Smooth muscle cell (in vitro differentiated cells): ENCODE data around the gene MARK2. TPM values are rescaled to one million over a fixed set of nuclear protein-coding genes. Genes with fewer than 3 reads are reported as not detected.

Source experiments
- DNase-seq: peaks from one replicate; lab custom pipeline; 2025; ENCODE audit not compliant: unreplicated experiment; lab: John Stamatoyannopoulos, UW
- H2AFZ ChIP-seq: fragments of 200-600 bp; sonication (generic); 2 replicates; pipeline ENCODE4 v1.6.0; 2016; ENCODE audit warnings: antibody characterized with exemption, low read depth, mild to moderate bottlenecking
- H3F3A ChIP-seq: fragments of 200-600 bp; sonication (generic); 2 replicates; pipeline ENCODE4 v1.6.0; 2017; ENCODE audit warnings: antibody characterized with exemption, low read depth
- H3K27ac ChIP-seq: fragments of 200-600 bp; sonication (generic); 2 replicates; pipeline ENCODE4 v1.5.1; 2016; ENCODE audit warnings: low read depth, mild to moderate bottlenecking
- H3K27me3 ChIP-seq: fragments of 200-600 bp; sonication (generic); 2 replicates; pipeline ENCODE4 v1.6.1; 2016; ENCODE audit warnings: low read depth, mild to moderate bottlenecking
- H3K36me3 ChIP-seq: fragments of 200-600 bp; sonication (generic); 2 replicates; pipeline ENCODE4 v1.5.1; 2016; ENCODE audit warnings: low read depth
- H3K4me1 ChIP-seq: fragments of 200-600 bp; sonication (generic); 2 replicates; pipeline ENCODE4 v1.5.1; 2016; ENCODE audit warnings: low read depth
- H3K4me2 ChIP-seq: fragments of 200-600 bp; sonication (generic); 2 replicates; pipeline ENCODE4 v1.6.0; 2016; ENCODE audit warnings: mild to moderate bottlenecking
- H3K4me3 ChIP-seq: fragments of 200-600 bp; sonication (generic); 2 replicates; pipeline ENCODE4 v1.5.1; 2016; ENCODE audit warnings: mild to moderate bottlenecking
- H3K79me2 ChIP-seq: fragments of 200-600 bp; sonication (generic); 2 replicates; pipeline ENCODE4 v1.6.0; 2016; ENCODE audit warnings: low read depth, mild to moderate bottlenecking
- H3K9ac ChIP-seq: fragments of 200-600 bp; sonication (generic); 2 replicates; pipeline ENCODE4 v1.6.0; 2016; ENCODE audit warnings: low read depth
- H3K9me3 ChIP-seq: fragments of 200-600 bp; sonication (generic); replicated peaks from 2 replicates; pipeline ENCODE4 v1.5.1; 2016; ENCODE audit warnings: low read depth
- H4K20me1 ChIP-seq: fragments of 200-600 bp; sonication (generic); 2 replicates; pipeline ENCODE4 v1.6.0; 2016; ENCODE audit warnings: low read depth
- WGBS: methylation state at CpG from one replicate; pipeline ENCODE4 v1.1.7; 2016; ENCODE audit warnings: low lambda C conversion rate; 5-methylcytosine and 5-hydroxymethylcytosine counted together
- polyA plus RNA-seq: library from polyadenylated mRNA; unstranded; fragments of >200 nt; fragmentation: Nextera tagmentation; extraction: Ambion mirVana; gene quantifications from 2 replicates; pipeline ENCODE4 v1.2.1, GENCODE V29; 2016
- total RNA-seq: library from RNA; depleted of rRNA; stranded (reverse); fragments of >200 nt; gene quantifications from 2 replicates; pipeline ENCODE4 v1.2.3, GENCODE V29; 2014
- TF ChIP-seq, protein P1 (sequence below): fragments of 200-600 bp; sonication (generic); IDR thresholded peaks from 2 replicates; pipeline ENCODE4 v1.5.1; 2017; ENCODE audit warnings: borderline replicate concordance, mild to moderate bottlenecking, antibody characterized with exemption; ENCODE audit not compliant: insufficient read depth, poor library complexity, severe bottlenecking

Gene MARK2
- total and polyA plus RNA-seq, 2 experiments from 2014 or later, result 14.2 to 23.3 TPM

GRCh38 chr11:63873311-63873710 is 34.4 kb downstream of the MARK2 start:
- no peak for DNase-seq
- H3K27me3 ChIP-seq, result no peaks in the 10 kb centered on the region
- no peaks in the 10 kb centered on the region for H3K9me3 ChIP-seq
- H3K4me1 ChIP-seq, result peaks cover 5% of the 10 kb centered on the region
- no peaks in the 10 kb centered on the region for H3K36me3 ChIP-seq
- H2AFZ ChIP-seq, result no peak overlapping the region
- TF ChIP-seq, protein P1, sequence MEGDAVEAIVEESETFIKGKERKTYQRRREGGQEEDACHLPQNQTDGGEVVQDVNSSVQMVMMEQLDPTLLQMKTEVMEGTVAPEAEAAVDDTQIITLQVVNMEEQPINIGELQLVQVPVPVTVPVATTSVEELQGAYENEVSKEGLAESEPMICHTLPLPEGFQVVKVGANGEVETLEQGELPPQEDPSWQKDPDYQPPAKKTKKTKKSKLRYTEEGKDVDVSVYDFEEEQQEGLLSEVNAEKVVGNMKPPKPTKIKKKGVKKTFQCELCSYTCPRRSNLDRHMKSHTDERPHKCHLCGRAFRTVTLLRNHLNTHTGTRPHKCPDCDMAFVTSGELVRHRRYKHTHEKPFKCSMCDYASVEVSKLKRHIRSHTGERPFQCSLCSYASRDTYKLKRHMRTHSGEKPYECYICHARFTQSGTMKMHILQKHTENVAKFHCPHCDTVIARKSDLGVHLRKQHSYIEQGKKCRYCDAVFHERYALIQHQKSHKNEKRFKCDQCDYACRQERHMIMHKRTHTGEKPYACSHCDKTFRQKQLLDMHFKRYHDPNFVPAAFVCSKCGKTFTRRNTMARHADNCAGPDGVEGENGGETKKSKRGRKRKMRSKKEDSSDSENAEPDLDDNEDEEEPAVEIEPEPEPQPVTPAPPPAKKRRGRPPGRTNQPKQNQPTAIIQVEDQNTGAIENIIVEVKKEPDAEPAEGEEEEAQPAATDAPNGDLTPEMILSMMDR, result no peak
- H3K9ac ChIP-seq, result no peak overlapping the region
- peaks cover 14% of the 10 kb centered on the region for H3F3A ChIP-seq
- H3K27ac ChIP-seq, result no peak overlapping the region
- H3K79me2 ChIP-seq, result peaks cover 83% of the 10 kb centered on the region
- no peak overlapping the region for H3K4me2 ChIP-seq
- H4K20me1 ChIP-seq, result peaks cover 99% of the 10 kb centered on the region
- H3K4me3 ChIP-seq, result no peak overlapping the region
- 88% methylated on average over 5 of the region's 5 CpGs for WGBS

GRCh38 chr11:63874511-63874910 is 35.6 kb downstream of the MARK2 start:
- Histone ChIP-seq H3K4me1 (peaks cover 9% of the 10 kb centered on the region), H3K27ac (no peak overlapping the region), H3K79me2 (peaks cover 83% of the 10 kb centered on the region), H3K4me3 (no peak overlapping the region), H4K20me1 (peaks cover 99% of the 10 kb centered on the region), H2AFZ (no peak overlapping the region), H3K27me3 (no peaks in the 10 kb centered on the region), H3K36me3 (no peaks in the 10 kb centered on the region), H3K9ac (no peak overlapping the region), H3F3A (peaks cover 14% of the 10 kb centered on the region), H3K4me2 (no peak overlapping the region), H3K9me3 (no peaks in the 10 kb centered on the region)
- TF ChIP-seq, protein P1, result no peak
- 69% methylated on average over 6 of the region's 6 CpGs for WGBS
- DNase-seq, result no peak

GRCh38 chr11:63875506-63876065 is 36.7 kb downstream of the MARK2 start:
- peaks cover 18% of the 10 kb centered on the region for H3K4me1 ChIP-seq
- no peak overlapping the region for H2AFZ ChIP-seq
- DNase-seq, result no peak
- no peaks in the 10 kb centered on the region for H3K9me3 ChIP-seq
- no peak overlapping the region for H3K4me3 ChIP-seq
- no peak overlapping the region for H3K27ac ChIP-seq
- TF ChIP-seq, protein P1, result no peak
- WGBS, result 83% methylated on average over 8 of the region's 8 CpGs
- H3K9ac ChIP-seq, result no peak overlapping the region
- no peaks in the 10 kb centered on the region for H3K27me3 ChIP-seq
- no peaks in the 10 kb centered on the region for H3K36me3 ChIP-seq
- H3F3A ChIP-seq, result peaks cover 6% of the 10 kb centered on the region
- peaks cover 99% of the 10 kb centered on the region for H4K20me1 ChIP-seq
- H3K4me2 ChIP-seq, result no peak overlapping the region
- peaks cover 83% of the 10 kb centered on the region for H3K79me2 ChIP-seq

GRCh38 chr11:63876616-63877015 is 37.7 kb downstream of the MARK2 start:
- H4K20me1 ChIP-seq, result peaks cover 100% of the 10 kb centered on the region
- H3K27me3 ChIP-seq, result no peaks in the 10 kb centered on the region
- no peak for DNase-seq
- H3K9me3 ChIP-seq, result no peaks in the 10 kb centered on the region
- H3K4me3 ChIP-seq, result no peak overlapping the region
- TF ChIP-seq, protein P1, result no peak
- no peak overlapping the region for H2AFZ ChIP-seq
- H3K4me2 ChIP-seq, result no peak overlapping the region
- WGBS, result 94% methylated on average over 6 of the region's 6 CpGs
- H3F3A ChIP-seq, result no peaks in the 10 kb centered on the region
- H3K4me1 ChIP-seq, result peaks cover 18% of the 10 kb centered on the region
- H3K79me2 ChIP-seq, result peaks cover 85% of the 10 kb centered on the region
- no peak overlapping the region for H3K9ac ChIP-seq
- no peak overlapping the region for H3K27ac ChIP-seq
- H3K36me3 ChIP-seq, result no peaks in the 10 kb centered on the region
